Stimulated activated CD4-positive, alpha-beta T cell treated with anti-CD3 and anti-CD28 coated beads, Interleukin-15, amount 100 ng/mL, for 24 hours (primary cell): ENCODE measurements around the gene ANKRD55.
"Not testable (repeated sequence)": the region's sequence is repeated elsewhere in the genome, so short reads cannot be mapped to it uniquely, and the experiment has no call there.

Experiments used
- DNase-seq: peaks from one replicate; pipeline ENCODE4 v3.0.0-alpha.2; 2020

ANKRD55 gene

DNA sequence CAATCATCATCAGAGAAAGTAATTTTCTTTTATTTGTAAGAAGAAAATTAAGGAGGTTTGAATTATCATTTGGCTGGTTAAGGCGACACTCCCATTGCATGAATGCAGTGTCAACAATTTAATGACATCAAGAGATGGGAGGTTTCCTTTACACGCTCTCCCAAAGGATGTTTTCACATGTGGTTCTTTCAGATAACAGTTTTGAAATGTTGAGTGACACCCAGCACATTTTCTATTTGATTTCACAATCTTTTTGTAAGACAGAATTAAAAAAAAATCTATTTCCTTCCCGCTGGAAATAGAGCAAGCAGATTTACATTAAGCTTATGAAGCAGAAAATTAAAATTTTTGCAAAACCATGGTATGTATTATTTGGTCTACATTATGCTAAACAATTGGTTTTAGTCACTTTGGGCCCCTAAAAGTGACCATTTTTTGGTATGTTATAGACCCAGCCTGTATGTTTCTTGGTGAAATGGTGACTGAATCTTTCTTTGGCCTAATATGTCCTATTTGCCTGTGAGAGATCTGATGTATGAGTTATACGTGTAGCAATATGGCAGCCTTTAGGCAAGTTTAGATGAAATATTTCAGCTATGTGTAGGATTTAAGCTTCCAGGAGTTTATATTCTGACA is 18.9 kb upstream of the ANKRD55 start:
- DNase-seq: no peak

DNA sequence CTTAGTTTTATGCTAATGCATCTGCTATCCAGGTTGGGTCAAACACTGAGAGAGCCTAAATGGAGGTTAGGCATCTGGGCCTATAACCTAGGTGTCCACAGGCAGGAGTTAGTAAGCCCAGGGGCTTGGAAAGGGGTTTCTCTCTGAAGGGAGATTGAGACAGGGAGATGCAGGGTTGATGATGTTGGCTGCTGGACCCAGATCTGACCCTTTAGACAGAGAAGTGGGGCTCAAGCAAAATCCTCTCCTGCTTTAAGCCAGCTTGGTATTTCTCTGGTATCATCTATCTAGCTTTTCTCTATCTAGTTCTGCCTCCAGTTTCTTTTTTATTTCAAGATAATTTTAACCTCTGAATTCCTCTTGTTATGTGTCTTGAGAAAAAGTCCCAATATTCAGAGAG is 18.3 kb upstream of the ANKRD55 start:
- DNase-seq: no peak

DNA sequence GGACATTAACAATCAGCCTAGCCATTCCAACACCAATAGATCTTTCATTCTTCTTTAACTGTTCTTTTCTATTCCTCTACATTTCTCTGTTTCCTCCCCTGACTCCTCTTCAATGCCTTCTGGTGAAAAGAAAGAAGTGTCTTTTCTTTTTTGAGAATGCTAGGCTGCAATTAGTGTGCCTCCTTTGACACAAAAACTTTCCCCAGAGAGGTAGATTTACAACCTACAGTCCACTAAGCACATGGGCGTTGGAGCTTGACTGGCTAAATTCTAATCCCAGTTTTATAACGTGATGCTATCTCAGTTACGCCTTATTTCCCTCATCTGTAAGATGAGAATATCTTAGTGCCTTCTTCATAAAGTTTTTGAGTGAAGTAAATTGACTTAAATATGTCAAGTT is 16.9 kb upstream of the ANKRD55 start:
- DNase-seq: no peak

DNA sequence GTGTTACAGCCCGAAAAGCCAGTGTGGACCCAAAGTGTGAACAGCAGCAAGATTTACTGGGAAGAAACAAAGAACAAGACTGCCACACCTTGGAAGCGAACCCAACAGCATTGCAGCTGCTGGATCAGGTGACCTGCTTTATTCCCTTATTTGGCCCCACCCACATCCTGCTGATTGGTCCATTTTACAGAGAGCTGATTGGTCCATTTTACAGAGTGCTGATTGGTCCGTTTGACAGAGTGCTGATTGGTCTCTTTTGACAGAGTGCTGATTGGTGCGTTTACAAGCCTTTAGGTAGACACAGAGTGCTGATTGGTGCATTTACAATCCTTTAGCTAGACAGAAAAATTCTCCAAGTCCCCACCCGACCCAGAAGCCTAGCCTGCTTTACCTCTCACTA is 16.0 kb upstream of the ANKRD55 start:
- DNase-seq: not testable (repeated sequence)

DNA sequence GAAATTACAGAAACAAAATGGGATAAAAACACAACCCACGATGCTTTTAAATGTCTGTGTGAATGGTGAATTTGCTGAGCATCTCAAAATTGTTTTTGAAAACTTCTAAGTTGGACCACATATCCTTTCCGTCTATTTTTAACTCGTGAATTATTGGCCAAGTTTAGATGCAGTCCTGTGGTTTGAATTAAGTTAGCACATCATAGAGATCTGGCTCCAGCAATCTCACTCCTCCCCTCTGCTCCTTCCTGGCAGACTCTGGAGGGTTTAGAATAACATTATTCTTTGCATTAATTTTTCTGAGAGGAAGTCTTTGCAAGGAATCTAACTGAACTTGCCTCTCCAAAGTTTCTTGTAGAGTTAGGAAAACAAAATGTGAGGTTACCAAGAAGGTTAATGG is 14.5 kb upstream of the ANKRD55 start:
- no peak for DNase-seq

DNA sequence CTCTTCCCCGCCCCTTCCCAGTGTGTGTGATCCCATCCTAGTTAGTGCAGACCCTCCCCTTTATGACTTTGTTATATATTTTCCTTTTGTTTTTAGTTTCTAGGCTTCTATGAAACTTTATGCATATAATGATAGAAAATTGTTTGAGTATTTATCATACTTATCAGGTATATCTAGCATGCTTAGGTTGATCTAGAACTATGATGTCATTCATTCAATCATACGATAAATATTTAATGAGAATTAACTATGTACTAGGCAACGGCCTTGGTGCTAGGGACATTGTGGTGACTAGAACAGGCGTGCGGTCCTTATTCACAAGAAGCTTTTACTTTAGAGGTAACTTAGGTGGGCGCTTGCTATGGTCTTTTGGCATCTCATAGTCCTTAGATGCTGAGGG is 13.6 kb upstream of the ANKRD55 start:
- DNase-seq: no peak

DNA sequence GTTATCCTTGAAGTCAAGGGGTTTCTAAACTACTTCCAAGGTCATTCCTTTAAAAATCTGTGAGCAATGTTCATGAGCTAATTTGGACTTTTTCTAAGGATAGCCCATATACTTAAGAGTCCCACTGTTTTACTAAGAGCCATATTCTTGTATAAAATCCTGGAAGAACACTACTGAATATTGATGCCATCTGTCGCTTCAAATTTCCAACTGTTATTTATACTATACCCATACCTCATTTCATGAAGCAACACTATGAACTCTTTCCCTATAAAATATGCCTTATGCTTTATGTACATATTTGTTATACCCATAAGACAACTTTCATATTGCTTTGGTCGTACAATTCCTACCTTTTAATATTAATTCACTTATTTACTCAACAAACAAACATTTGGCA is 12.4 kb upstream of the ANKRD55 start:
- DNase-seq: no peak

DNA sequence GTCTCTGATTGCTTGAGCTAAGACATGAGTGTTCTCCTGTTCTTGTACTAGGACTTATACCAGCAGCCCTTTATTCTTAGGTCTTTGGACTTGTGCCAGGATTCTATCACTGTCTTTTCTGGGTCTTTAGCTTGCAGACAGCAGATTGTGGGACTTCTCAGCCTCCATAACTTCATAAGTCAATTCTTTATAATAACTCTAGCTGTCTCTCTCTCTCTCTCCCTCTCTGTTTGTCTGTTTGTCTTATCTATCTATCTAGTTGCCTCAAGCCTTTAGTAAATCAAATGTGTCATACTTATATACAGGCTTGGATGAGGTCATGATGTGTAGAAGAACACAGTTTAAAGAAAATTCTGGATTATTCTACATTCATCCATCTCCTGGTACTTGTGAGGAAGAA is 11.5 kb upstream of the ANKRD55 start:
- DNase-seq: no peak

DNA sequence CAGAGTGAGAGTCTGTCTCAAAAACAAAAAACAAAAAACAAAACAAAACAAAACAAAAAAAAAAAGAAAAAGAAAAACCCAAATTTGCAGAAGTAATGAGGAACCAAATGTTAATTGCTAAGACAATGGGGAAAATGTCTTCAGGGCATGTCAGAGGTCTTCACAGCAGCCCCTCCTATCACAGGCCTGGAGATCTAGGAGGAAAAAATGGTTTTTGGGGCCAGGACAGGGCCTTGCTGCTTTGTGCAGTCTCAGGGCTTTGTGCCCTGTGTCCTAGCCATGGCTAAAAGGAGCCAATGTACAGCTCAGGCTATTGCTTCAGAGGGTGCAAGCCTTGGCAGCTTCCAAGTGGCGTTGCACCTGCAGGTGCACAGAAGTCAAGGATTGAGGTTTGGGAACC is 9.1 kb upstream of the ANKRD55 start:
- DNase-seq: not testable (repeated sequence)

DNA sequence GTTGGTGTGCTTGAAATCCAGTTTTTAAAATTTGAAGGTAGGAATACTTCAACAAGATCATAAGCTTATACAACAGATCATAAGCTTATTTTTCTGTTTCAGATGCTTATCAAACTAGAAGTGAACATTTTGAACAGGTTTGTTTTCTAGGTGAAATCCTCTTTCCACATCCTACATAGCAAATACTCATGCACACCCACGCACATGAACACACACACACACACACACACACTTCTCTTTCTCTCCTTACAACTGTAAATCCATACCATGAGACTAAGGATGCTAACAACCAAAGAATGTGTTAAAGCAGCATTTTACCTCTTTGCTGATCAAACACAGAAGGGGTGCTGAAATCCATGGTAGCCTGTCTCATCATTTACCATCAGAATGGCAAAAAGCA is 592 bp downstream of the ANKRD55 start:
- DNase-seq: no peak

DNA sequence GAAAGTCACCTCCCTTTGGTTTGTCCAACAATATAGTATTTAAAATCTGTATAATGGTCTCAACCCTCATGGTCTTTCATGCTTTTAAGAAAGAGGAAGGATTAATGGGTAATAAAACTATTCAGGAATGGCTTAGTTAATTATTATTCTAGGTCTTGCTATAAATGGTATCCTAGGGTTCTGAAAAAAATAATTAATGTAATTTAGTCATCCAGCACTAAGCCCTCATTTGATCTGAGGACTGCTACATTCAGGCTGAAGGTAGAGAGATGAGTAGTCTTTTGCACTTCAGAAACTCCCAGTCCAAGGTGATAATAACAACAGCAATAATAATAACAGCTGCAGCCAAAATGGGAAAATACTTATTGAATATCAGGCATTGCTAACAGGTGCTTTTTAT is 2.6 kb downstream of the ANKRD55 start:
- no peak for DNase-seq

DNA sequence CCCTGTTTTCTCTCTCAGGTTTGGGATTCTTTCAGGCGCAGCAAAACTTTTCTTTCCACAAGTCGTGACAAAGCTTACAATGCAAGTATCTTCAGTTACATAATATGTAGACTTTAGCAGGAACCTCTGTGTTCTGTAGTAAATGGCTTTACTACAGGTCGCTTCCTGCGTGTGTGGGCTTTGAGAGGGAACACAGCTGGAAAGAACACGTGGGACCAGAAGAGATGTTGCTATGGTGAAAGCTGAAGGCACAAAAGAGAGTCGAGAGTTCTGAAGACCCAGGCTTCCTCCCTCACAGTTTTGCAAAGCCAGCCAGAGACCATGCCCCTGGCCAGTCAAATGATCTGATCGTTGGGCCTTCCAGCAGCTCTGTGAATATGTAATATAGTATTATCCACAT is 4.0 kb downstream of the ANKRD55 start:
- DNase-seq: no peak

DNA sequence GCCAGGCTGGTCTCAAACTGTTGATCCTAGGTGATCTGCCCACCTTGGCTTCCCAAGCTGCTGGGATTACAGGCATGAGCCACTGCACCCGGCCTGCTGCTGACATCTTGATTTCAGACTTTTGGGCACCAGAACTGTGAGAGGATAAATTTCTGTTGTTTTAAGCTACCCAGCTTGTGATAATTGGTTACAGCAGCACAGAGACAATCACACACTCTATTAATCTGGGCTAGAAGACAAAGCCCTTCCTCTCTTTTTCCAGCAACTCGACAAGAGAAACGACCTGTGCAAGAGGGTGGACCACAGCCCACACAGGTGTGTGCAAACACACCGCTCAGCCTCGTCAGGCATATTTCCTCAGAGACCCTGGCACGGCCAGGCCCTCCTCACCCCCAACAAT is 4.5 kb downstream of the ANKRD55 start:
- no peak for DNase-seq

DNA sequence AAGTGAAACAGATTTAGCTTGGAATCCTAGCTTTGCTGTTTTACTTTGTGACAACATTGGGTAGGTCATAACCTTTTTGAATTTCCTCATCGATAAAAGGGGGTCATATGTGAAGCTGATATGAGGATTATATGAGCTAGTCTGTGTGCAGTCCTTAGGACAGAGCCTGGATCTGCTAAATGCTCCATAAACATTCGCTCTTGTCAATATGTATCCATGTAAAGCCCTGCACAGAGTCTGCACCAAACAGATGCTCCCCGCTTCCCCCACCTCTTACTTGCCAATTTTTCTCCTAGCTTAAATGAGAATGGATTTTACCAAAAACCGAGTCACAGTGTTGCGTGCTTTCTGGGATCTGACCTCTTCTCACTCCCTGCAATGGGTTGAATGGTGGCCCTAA is 5.4 kb downstream of the ANKRD55 start:
- DNase-seq: no peak

DNA sequence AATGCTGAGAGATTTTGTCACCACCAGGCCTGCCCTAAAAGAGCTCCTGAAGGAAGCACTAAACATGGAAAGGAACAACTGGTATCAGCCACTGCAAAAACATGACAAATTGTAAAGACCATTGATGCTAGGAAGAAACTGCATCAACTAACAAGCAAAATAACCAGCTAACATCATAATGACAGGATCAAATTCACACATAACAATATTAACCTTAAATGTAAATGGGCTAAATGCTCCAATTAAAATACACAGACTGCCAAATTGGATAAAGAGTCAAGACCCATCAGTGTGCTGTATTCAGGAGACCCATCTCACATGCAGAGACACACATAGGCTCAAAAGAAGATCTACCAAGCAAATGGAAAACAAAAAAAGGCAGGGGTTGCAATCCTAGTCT is 9.8 kb downstream of the ANKRD55 start:
- DNase-seq: not testable (repeated sequence)

DNA sequence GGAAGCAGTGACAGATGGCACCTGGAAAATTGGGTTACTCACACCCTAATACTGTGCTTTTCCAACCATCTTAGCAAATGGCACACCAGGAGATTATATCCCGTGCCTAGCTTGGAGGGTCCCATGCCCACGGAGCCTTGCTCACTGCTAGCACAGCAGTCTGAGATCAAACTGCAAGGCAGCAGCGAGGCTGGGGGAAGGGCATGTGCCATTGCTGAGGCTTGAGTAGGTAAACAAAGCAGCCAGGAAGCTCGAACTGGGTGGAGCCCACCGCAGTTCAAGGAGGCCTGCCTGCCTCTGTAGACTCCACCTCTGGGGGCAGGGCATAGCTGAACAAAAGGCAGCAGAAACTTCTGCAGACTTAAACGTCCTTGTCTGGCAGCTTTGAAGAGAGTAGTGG is 11.5 kb downstream of the ANKRD55 start:
- not testable (repeated sequence) for DNase-seq

DNA sequence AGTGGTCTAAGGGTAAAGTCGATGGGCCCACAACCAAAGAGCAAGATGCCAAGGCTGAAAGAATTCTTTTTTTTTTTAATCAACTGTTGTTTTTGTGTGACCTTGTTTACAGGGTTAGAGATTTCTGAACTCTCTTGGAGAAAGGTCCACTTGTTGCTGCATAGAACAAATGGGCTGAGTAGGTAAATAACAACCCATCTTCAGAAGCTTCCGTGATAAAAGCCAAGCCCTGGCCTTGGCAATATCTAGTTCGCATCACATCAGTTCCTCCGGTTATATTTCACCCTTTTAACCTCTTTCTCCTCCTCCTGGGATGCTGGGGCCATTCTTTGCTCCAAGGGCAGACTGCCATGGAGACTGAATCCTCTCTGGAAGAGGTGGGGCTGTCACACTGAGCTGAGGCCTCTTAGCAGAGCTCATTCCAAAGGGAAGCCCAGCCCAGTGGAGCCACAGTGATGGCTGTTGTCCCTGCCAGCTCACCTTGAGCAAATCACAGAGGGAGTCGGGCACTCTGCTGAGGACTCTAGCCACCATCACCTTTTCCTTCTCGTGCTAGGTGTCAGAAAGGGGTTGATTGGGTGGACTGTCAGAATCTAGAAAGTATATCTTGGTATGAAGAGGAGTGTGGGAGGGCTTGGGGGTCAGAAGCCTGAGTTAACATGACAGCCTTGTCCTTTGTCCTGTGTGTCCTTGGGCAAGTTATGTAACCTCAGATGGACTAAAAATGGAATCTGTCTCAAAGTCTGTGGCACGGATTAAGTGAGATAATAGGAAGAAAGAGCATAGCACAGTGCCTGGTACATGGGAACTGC is 17.9 kb downstream of the ANKRD55 start:
- DNase-seq: no peak

DNA sequence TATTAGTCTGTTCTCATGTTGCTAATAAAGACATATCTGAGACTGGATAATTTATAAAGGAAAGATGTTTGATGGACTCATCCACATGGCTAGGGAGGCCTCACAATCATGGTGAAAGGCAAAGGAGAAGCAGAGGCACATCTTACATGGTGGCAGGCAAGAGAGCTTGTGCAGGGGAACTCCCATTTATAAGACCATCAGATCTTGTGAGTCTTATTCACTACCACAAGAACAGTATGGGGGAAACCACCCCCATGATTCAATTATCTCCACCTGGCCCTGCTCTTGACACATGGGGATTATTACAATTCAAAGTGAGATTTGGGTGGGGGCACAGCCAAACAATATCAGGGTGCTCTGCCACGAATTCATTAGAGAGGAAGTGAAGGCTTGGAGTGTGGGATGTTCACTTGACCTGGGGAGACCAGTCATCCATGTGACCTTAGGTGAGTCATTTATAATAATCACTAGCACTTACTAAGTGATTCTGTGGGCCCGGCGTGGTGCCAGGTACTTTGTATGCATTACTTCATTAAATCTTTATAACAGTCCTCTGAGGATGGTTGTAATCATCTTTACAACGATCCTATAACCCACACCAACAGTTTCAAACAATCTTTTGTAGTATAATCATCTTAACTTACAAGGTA is 19.1 kb downstream of the ANKRD55 start:
- not testable (repeated sequence) for DNase-seq

DNA sequence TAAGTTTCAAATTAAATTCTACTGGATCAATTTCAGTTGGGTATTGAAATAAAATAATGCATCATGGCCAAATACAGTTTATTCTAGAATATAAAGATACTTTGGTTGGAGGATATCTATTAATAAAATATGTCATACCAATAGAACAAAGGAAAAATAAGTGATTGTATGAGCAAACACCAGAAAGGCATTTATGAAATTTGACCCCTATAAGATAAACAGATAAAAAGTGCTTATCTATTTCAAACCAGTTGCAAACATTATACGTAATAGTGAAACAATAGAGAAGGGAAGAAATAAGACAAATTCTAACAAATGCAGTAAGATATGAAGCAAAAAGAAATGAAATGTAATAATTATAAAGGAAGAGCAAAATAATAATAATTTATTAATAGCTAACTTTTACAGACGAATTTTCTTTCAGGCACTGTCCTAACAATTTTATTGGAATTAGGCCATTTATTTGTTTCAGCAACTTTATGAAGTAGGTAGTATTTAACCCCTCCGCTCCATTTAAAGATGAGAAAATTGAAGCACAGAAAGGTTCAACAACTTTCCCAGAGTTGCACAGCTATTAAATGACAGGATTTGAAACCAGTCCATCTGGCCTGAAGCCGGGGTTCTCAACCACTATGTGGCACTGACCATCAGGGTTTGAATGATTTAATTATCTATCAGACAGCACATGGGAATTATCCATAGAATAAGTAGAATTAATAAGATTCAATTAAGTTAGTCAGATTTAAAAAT is 20.8 kb downstream of the ANKRD55 start:
- DNase-seq: no peak

DNA sequence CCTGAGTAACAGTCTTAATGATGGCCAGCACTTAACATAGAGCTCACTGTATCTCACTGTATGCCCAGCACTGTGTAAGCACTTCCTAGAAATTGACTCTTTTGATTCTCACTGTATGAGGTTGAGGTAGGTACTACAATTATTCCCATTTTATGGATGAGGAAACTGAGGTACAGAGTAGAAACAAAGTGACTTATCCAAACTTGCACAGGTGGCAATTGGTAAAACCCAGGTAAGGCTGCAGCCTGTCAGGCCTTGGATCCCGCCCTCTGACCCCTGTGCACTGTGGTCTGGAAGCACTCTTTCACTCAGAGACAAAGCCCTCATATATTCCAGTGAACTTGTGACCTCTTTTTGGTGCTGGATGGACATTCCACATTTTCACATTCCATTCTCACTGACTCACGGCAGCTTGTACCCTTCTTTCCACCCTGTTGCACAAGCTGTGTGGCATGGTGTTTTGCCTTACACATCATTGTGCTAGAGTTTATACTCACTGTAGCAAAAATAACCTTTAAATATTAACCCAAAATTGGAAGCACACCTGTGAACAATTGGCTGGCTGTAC is 21.7 kb downstream of the ANKRD55 start:
- DNase-seq: no peak

DNA sequence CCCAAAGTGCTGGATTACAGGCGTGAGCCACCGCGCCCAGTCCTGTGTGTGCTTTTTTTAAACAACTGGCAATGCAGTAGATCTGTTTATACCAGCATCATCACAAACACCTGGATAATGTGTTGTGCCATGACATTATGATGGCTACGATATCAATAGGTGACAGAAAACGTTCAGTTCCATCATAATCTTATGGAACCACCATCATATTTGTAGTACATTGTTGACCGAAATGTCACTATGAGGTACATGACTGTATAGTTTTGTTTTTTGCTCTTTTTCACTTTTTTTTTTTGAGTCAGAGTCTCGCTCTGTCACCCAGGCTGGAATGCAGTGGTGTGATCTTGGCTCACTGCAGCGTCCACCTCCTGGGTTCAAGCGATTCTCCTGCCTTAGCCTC is 24.4 kb downstream of the ANKRD55 start:
- no peak for DNase-seq

DNA sequence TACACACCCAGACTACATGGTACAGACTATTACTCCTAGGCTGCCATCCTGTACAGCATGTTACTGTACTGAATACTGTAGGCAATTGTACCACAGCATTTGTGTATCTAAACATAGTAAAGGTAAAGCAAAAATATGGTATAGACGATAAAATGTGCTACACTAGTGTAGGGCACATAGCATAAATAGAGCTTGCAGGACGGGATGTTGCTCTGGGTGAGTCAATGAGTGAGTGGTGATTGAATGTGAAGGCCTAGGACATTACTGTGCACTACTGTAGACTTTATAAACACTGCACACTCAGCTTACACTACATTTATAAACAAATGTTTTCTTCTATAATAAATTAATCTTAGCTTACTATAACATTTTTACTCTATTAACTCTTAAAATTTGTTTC is 25.6 kb downstream of the ANKRD55 start:
- DNase-seq: no peak
